Activated T-cell treated with anti-CD3 and anti-CD28 coated beads, Interleukin-2, amount 50 U/mL, for 48 hours (primary cell): ENCODE results near the gene NUDCD2.
"Not testable (repeated sequence)": the region's sequence is repeated elsewhere in the genome, so short reads cannot be mapped to it uniquely, and the experiment has no call there.

Source experiments
- DNase-seq, 2 experiments: peaks; one replicate each; pipeline ENCODE4 v3.0.0-alpha.2; 2020

The NUDCD2 gene

GRCh38 chr5:163463063-163463435 lies 3.1 kb upstream of the NUDCD2 start:
- no peak for DNase-seq

GRCh38 chr5:163460562-163461171 lies 765 bp upstream of the NUDCD2 start, which contains the start of gene HMMR:
HMMR (plus strand) TSS chr5:163460632; CDS start chr5:163460693, 61 bp downstream.
- no peak for DNase-seq

GRCh38 chr5:163459462-163459818 lies 462 bp downstream of the NUDCD2 start:
- no peak for DNase-seq

- no peak for DNase-seq
These were observed 1.0 kb downstream of the NUDCD2 start for GRCh38 chr5:163458778-163459385.

- DNase-seq: no peak
These were observed 3.1 kb downstream of the NUDCD2 start for GRCh38 chr5:163456840-163457239.

- DNase-seq: no peak
These were observed 3.8 kb downstream of the NUDCD2 start for GRCh38 chr5:163456029-163456589.

- DNase-seq: not testable (repeated sequence)
These were observed 4.5 kb downstream of the NUDCD2 start for GRCh38 chr5:163455406-163455805.

GRCh38 chr5:163453705-163454104 lies 6.2 kb downstream of the NUDCD2 start:
- DNase-seq: no peak

GRCh38 chr5:163451489-163451888 lies 8.4 kb downstream of the NUDCD2 start:
- DNase-seq: no peak

GRCh38 chr5:163448491-163448890 lies 11.4 kb downstream of the NUDCD2 start:
- DNase-seq: no peak

- no peak for DNase-seq
These were observed 12.0 kb downstream of the NUDCD2 start for GRCh38 chr5:163447875-163448274.

GRCh38 chr5:163447191-163447590 lies 12.7 kb downstream of the NUDCD2 start:
- no peak for DNase-seq

GRCh38 chr5:163445345-163445744 lies 14.6 kb downstream of the NUDCD2 start:
- no peak for DNase-seq

- no peak for DNase-seq
These were observed 15.4 kb downstream of the NUDCD2 start for GRCh38 chr5:163444526-163444925.

GRCh38 chr5:163440954-163441353 lies 18.9 kb downstream of the NUDCD2 start:
- DNase-seq: no peak

- no peak for DNase-seq
These were observed 20.8 kb downstream of the NUDCD2 start for GRCh38 chr5:163439092-163439425.

- peak; percentile 91 for DNase-seq
These were observed 22.4 kb downstream of the NUDCD2 start, which contains the start of gene CCNG1 for GRCh38 chr5:163437309-163438182. CCNG1 (plus strand) TSS chr5:163437595; CDS start chr5:163439257, 1,662 bp downstream.

- DNase-seq: no peak
These were observed 22.9 kb downstream of the NUDCD2 start for GRCh38 chr5:163437011-163437308.

- no peak for DNase-seq
These were observed 23.4 kb downstream of the NUDCD2 start for GRCh38 chr5:163436515-163436914.

GRCh38 chr5:163434401-163434866 lies 25.5 kb downstream of the NUDCD2 start:
- DNase-seq: no peak

GRCh38 chr5:163433271-163433670 lies 26.6 kb downstream of the NUDCD2 start:
- no peak for DNase-seq

GRCh38 chr5:163432544-163432943 lies 27.4 kb downstream of the NUDCD2 start:
- DNase-seq: no peak

GRCh38 chr5:163426128-163426527 lies 33.8 kb downstream of the NUDCD2 start:
- not testable (repeated sequence) for DNase-seq

GRCh38 chr5:163424836-163425235 lies 35.1 kb downstream of the NUDCD2 start:
- no peak for DNase-seq
